GM18502 (cell line): Measurements from ENCODE around the gene PCDH15.
A peak's percentile ranks its signal among the peaks of the same experiment; 100 is the strongest.
"Not testable (repeated sequence)": the region's sequence is repeated elsewhere in the genome, so short reads cannot be mapped to it uniquely, and the experiment has no call there.

Experiments used
- ATAC-seq: cut with Tn5 transposase; IDR thresholded peaks from one replicate; pipeline ENCODE4 v1.9.1; 2021; ENCODE audit warnings: mild to moderate bottlenecking; ENCODE audit not compliant: unreplicated experiment, poor library complexity

PCDH15 gene

GRCh38 chr10:54434782-54435181 lies 366.2 kb downstream of the PCDH15 start:
- peak; percentile 52 for ATAC-seq

DNA sequence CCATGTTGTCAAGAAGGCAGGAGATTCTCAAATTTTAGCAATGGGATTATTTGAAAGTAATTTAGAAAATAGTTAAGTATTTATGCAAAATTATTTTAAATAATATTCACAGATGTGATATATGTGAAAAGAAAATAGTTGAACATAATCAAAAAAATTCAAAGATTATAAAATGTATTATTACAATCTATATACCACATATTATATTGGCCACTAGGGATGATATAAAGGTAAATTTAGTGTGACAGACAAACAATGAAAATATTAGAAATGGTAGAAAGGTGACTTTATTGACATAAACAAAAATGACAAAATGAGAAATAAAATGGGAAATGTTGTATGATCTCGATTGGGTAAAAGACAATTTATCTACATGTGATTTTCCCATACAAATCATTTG lies 385.5 kb downstream of the PCDH15 start:
- no peak for ATAC-seq

DNA sequence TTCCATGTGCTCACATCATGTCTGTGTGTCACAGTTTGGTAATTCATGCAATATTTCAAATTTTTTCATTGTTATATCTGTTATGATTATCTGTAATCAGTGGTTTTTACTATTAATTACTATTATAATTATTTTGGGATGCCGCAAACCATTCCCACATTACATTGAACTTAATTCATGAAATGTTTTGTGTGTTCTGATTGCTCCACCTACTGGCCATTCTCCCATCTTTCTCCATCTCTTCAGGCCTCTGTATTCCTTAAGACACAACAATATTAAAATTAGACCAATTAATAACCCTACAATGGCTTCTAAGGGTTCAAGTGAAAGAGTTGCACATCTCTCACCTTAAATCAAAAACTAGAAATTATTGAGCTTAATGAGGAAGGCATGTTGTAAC lies 398.5 kb downstream of the PCDH15 start:
- ATAC-seq = no peak

- no peak for ATAC-seq
These were observed 405.0 kb downstream of the PCDH15 start for GRCh38 chr10:54396031-54396430.

DNA sequence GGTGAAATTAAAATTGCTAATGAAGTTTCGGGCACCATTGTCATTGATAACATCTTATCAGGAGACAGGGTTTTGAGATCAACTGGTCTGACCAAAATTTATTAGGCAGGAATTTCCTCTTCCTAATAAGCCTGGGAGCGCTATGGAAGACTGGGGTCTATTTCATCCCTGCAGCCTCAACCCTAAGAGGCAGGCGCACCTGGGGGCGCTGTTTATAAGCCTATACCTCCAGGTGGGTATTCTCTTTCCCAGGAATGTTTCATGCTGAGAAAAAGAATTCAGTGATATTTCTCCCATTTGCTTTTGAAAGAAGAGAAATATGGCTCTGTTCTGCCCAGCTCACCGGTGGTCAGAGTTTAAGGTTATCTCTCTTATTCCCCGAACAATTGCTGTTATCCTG lies 406.4 kb downstream of the PCDH15 start:
- ATAC-seq = not testable (repeated sequence)

GRCh38 chr10:54372179-54372578 lies 428.9 kb downstream of the PCDH15 start:
- ATAC-seq = no peak

DNA sequence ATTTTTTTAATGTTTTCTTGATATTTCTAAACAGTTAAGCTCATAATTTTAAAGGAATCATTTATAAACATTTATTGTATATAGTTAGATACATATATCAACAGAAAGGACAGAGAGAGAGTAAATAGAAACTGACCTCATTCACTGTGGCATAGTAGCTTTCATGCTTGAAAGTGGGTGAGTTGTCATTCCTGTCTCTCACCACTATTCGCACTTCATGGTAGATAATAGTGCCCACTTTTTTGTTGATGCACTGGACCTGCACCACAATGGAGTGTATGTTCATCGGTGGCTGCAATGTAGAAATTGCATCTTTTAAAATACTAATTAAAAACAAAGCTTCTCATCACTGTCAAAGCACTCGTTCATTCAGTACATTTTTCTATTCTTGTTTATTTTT lies 432.0 kb downstream of the PCDH15 start:
- no peak for ATAC-seq

GRCh38 chr10:54363390-54363789 lies 437.6 kb downstream of the PCDH15 start:
- no peak for ATAC-seq

- no peak for ATAC-seq
These were observed 459.0 kb downstream of the PCDH15 start for GRCh38 chr10:54342058-54342457.

DNA sequence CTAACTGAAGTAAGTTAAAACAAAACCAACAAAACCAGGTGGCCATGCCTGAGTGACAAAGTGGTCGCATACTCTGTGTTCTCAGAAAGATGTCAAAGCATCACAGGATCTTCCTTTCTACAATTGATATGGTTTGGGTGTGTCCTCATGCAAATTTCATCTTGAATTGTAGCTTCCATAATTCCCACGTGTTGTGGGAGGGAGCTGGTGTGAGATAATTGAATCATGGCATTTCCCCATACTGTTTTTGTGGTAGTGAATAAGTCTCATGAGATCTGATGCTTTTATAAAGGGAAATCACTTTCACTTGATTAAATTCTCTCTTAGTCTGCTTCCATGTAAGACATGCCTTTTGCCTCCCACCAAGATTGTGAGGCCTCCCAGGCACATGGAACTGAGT lies 465.7 kb downstream of the PCDH15 start:
- no peak for ATAC-seq

DNA sequence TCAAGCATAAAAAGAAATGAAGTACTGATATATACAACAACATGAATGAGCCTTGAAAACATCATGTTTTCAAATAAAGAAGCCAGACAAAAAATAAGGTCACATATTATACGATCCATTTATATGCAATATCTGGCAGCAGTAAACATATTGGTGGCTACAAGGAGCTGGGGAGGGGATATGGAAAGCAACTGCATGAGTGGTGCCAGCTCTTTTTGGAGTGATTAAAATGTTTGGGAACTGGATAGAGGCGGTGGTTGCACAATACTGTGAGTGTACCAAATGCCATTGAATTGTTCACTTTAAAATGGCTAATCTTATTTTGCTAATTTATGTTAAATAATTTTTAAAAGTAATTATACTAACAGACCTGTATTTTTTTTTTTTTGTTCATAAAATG lies 481.7 kb downstream of the PCDH15 start:
- no peak for ATAC-seq

- ATAC-seq = no peak
These were observed 482.6 kb downstream of the PCDH15 start for GRCh38 chr10:54318470-54318869.

DNA sequence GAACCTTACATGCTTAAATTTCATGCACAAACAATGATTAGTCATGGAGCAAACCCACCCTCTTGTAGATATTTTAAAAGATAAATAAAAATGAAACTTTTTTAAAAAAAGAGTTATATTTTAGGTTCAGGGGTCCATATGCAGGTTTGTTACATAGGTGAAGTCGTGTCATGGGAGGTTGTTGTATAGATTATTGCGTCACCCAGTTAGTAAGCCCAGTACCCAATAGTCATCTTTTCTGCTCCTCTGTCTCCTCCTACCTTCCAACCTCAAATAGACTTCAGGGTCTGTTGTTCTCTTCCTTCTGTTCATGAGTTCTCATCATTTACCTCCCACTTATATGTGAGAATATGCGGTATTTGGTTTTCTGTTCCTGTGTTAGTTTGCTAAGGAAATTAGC lies 486.6 kb downstream of the PCDH15 start:
- no peak for ATAC-seq

- no peak for ATAC-seq
These were observed 516.4 kb downstream of the PCDH15 start for GRCh38 chr10:54284526-54285193.

DNA sequence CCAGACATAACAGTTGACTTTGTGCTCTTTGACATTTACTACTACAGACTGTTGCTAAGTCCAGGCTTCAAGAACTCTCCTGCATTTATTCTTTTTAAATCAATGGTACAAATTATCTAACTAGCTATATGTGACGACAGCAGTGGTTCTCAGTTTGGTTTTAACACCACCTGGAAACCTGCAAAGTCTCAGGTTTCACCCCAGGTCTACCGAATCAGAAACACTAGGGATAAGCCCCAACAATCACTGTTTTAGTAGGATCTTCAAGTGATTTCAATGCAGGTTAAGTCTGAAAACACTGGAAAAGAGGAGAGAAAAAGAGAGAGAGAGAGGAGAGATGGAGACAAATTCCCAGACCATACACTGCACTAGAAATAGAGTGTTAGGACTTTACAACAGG lies 519.0 kb downstream of the PCDH15 start:
- ATAC-seq = no peak

DNA sequence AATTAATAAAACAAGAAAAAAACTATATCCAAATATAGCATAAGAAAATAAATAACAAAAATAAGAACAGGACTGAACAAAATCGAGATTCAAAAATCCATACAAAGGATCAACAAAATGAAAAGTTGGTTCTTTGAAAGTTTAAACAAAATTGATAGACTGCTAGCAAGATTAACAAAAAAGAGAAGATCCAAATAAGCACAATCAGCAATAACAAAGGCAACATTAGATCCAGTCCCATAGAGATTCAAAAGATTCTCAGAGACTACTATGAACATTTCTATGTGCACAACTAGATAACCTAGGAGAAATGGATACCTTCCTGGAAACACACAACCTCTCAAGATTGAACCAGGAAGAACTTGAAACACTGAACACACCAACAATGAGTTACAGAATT lies 534.6 kb downstream of the PCDH15 start:
- no peak for ATAC-seq

GRCh38 chr10:54262726-54263125 lies 538.3 kb downstream of the PCDH15 start:
- no peak for ATAC-seq

DNA sequence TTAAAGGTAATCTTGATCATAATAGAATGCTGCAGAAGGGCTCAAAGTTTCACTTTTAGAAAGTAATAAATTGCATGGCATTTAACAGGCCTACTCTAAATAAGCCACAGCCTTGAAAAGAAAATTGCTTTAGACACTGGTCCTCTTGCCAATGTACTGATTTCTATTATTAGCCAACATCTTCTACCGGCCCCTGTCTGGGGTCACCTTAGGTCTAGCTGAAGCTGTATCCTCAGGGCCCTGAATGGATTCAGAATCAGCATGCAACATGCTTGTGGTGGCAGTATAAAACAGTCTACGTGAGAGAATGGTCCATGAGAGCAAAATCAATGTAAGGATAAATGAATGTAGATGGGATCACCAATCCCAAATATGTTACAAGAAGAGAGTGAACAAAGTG lies 541.9 kb downstream of the PCDH15 start:
- ATAC-seq = no peak

DNA sequence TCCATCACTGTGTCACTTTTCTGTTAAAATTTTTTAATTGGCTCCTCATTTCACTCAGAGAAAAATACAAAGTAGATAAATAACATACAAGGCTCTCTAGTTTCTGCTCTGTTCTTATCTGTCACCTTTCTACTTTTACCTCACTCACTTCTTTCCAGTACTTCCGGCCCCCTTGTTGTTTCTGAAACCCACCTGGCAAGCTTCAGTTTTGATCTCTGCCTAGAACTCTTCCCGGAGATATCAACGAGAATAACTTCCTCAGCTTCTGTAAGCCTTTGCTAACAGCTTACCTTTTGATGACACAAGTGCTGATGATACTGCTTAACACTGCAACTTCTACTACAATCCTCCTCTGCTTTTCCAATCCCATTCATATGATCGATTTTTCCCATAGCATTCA lies 566.2 kb downstream of the PCDH15 start:
- ATAC-seq = no peak

- no peak for ATAC-seq
These were observed 597.6 kb downstream of the PCDH15 start for GRCh38 chr10:54203401-54203800.

- ATAC-seq = no peak
These were observed 603.0 kb downstream of the PCDH15 start for GRCh38 chr10:54198051-54198450.

DNA sequence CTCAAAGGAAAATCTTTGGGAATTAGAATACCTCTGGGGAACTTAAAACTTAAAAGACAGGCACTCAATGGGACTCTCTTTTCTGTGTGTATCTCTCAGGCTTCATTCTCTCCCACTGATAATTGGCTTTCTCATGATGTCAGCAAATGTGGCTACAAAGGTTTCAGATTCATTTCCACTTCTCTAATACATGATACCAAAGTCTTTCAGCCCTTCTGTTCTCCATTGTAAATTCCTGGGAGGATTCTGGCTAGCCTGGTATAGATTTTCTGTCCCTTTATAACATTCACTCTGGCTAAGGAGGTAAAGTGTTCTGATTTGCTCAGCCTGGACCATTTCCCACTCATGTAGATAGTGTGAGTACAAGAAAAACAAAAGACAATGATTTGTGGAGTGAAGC lies 606.2 kb downstream of the PCDH15 start:
- ATAC-seq = no peak

GRCh38 chr10:54159924-54160323 lies 641.1 kb downstream of the PCDH15 start:
- ATAC-seq = no peak
